ENCODE measurements around the gene TGFB1I1.

GRCh38 chr16:31489298-31489564 lies 17.3 kb downstream of the TGFB1I1 start:
- TF ChIP-seq CTCF (IDR thresholded peaks at IDR 0.05) = no peak
- TF ChIP-seq EZH2 (IDR thresholded peaks at IDR 0.05; ENCODE audit: borderline replicate concordance, insufficient read depth, low read depth, low read length, poor library complexity, severe bottlenecking) = no peak
